ENCODE results near the gene POLR3H. TPM values are rescaled to one million over a fixed set of nuclear protein-coding genes. Genes with fewer than 3 reads are reported as not detected.
"Not testable (repeated sequence)": the region's sequence is repeated elsewhere in the genome, so short reads cannot be mapped to it uniquely, and the experiment has no call there.

Gene POLR3H, protein sequence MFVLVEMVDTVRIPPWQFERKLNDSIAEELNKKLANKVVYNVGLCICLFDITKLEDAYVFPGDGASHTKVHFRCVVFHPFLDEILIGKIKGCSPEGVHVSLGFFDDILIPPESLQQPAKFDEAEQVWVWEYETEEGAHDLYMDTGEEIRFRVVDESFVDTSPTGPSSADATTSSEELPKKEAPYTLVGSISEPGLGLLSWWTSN
- polyA plus RNA-seq (28.0 and 35.8 TPM in 2 replicates), polyA minus RNA-seq (25.8 and 27.0 TPM in 2 replicates)

DNA sequence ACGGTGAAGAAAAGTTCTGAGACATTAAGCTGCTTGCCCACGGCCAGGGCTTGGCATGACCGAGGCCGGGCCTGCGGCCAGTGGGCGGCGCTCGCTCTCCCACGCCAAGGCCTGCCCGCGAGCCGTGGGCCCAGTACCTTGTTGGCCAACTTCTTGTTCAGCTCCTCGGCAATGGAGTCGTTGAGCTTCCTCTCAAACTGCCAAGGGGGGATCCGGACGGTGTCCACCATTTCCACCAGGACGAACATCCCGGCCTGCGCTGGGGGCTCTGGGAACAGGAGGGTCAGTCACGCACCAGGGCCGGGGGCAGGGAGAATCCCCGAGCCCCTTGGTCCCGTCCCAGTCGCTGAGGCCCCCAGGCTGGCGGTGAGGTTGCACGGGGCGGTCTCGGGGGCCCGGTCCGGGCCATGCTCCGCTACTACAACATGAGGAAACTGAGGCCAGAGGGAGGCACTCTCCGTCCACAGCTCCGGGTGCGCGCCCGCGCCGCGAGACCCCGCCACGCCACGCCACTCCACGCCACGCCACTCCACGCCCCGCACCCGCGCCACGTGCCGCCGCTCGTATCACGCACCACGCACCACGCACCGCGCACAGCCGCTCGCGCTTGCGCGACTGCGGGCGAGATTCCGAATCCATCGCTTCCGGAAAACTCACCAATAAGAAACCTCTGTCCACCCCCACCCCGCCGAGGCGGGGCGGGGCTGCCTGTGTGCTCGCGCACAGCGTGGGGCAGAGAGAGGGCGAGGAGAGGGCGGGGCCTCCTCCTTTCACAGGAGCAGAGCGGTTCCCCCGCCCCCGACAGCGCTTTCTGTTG lies at the start of gene POLR3H:
Gene POLR3H, minus strand, starts transcription at position 617 of the 817 bp plus-strand sequence. Its CDS starts 369 bp downstream, at position 248.
- Histone ChIP-seq H4K20me1 (ENCODE audit: insufficient read depth) (no peaks in the 10 kb centered on the region), H3K9ac (ENCODE audit: low read length) (peak within 1 kb of the TSS; percentile 79), H3K4me3 (ENCODE audit: low read length) (peak within 1 kb of the TSS; percentile 99), H3F3A (ENCODE audit: insufficient read depth, low read length, poor library complexity, severe bottlenecking) (no peaks in the 10 kb centered on the region), H2AFZ (ENCODE audit: low read depth, low read length) (peak within 1 kb of the TSS; percentile 40), H3K27me3 (ENCODE audit: insufficient read depth, low read depth, low read length) (no peaks in the 10 kb centered on the region), H3K79me2 (replicated peaks; ENCODE audit: insufficient read depth, low read length) (peaks cover 25% of the 10 kb centered on the region), H3K27ac (ENCODE audit: low read length) (peak within 1 kb of the TSS; percentile 76), H3K36me3 (ENCODE audit: insufficient read depth, low read length) (no peaks in the 10 kb centered on the region), H3K9me3 (ENCODE audit: low read length) (no peaks in the 10 kb centered on the region), H3K4me2 (ENCODE audit: low read length) (peak within 1 kb of the TSS; percentile 94), H3K9me2 (ENCODE audit: insufficient read depth, low read length) (no peaks in the 10 kb centered on the region)
- peak; percentile 99 for TF ChIP-seq MXI1 (conservative IDR thresholded peaks at IDR 0.05; ENCODE audit: poor library complexity, severe bottlenecking)
- TF ChIP-seq, protein P1, sequence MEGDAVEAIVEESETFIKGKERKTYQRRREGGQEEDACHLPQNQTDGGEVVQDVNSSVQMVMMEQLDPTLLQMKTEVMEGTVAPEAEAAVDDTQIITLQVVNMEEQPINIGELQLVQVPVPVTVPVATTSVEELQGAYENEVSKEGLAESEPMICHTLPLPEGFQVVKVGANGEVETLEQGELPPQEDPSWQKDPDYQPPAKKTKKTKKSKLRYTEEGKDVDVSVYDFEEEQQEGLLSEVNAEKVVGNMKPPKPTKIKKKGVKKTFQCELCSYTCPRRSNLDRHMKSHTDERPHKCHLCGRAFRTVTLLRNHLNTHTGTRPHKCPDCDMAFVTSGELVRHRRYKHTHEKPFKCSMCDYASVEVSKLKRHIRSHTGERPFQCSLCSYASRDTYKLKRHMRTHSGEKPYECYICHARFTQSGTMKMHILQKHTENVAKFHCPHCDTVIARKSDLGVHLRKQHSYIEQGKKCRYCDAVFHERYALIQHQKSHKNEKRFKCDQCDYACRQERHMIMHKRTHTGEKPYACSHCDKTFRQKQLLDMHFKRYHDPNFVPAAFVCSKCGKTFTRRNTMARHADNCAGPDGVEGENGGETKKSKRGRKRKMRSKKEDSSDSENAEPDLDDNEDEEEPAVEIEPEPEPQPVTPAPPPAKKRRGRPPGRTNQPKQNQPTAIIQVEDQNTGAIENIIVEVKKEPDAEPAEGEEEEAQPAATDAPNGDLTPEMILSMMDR (IDR thresholded peaks at IDR 0.05; ENCODE audit: poor library complexity, severe bottlenecking): peak; percentile 61
- TF ChIP-seq TAF1 (IDR thresholded peaks at IDR 0.05; ENCODE audit: low read depth): peak; percentile 32
- TF ChIP-seq EZH2 (IDR thresholded peaks at IDR 0.05; ENCODE audit: borderline replicate concordance, insufficient read depth, low read length, poor library complexity, severe bottlenecking): no peak
- peak; percentile 57 for TF ChIP-seq POLR2AphosphoS5 (IDR thresholded peaks at IDR 0.05)
- TF ChIP-seq SMC3 (conservative IDR thresholded peaks at IDR 0.05; ENCODE audit: poor library complexity): peak; percentile 75
- TF ChIP-seq EP300 (conservative IDR thresholded peaks at IDR 0.05; ENCODE audit: poor library complexity, severe bottlenecking): peak; percentile 66
- TF ChIP-seq, protein P2, sequence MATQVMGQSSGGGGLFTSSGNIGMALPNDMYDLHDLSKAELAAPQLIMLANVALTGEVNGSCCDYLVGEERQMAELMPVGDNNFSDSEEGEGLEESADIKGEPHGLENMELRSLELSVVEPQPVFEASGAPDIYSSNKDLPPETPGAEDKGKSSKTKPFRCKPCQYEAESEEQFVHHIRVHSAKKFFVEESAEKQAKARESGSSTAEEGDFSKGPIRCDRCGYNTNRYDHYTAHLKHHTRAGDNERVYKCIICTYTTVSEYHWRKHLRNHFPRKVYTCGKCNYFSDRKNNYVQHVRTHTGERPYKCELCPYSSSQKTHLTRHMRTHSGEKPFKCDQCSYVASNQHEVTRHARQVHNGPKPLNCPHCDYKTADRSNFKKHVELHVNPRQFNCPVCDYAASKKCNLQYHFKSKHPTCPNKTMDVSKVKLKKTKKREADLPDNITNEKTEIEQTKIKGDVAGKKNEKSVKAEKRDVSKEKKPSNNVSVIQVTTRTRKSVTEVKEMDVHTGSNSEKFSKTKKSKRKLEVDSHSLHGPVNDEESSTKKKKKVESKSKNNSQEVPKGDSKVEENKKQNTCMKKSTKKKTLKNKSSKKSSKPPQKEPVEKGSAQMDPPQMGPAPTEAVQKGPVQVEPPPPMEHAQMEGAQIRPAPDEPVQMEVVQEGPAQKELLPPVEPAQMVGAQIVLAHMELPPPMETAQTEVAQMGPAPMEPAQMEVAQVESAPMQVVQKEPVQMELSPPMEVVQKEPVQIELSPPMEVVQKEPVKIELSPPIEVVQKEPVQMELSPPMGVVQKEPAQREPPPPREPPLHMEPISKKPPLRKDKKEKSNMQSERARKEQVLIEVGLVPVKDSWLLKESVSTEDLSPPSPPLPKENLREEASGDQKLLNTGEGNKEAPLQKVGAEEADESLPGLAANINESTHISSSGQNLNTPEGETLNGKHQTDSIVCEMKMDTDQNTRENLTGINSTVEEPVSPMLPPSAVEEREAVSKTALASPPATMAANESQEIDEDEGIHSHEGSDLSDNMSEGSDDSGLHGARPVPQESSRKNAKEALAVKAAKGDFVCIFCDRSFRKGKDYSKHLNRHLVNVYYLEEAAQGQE (IDR thresholded peaks at IDR 0.05; ENCODE audit: borderline replicate concordance): peak; percentile 24
- TF ChIP-seq RAD21 (conservative IDR thresholded peaks at IDR 0.05): peak; percentile 57

DNA sequence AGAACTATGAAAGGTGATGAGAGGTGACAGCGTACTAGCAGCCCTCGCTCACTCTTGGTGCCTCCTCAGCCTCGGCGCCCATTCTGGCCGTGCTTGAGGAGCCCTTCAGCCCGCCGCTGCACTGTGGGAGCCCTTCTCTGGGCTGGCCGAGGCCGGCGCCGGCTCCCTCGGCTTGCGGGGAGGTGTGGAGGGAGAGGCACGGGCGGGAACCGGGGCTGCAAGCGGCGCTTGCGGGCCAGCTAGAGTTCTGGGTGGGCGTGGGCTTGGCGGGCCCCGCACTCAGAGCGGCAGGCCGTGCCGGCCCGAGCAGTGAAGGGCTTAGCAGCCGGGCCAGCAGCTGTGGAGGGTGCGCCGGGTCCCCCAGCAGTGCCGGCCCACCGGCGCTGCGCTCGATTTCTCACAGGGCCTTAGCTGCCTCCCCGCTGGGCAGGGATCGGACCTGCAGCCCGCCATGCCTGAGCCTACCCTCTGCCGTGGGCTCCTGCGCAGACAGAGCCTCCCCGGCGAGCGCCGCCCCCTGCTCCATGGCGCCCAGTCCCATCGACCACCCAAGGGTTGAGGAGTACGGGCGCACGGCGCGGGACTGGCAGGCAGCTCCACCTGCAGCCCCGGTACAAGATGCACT lies 49.2 kb upstream of the POLR3H start:
- not testable (repeated sequence) for H3F3A ChIP-seq (ENCODE audit: insufficient read depth, low read length, poor library complexity, severe bottlenecking); H3K9me2 ChIP-seq (ENCODE audit: insufficient read depth, low read length); H3K4me3 ChIP-seq (ENCODE audit: low read length); H3K27ac ChIP-seq (ENCODE audit: low read length); H3K36me3 ChIP-seq (ENCODE audit: insufficient read depth, low read length); H2AFZ ChIP-seq (ENCODE audit: low read depth, low read length); H3K4me2 ChIP-seq (ENCODE audit: low read length); H3K9ac ChIP-seq (ENCODE audit: low read length); H3K9me3 ChIP-seq (ENCODE audit: low read length); H3K27me3 ChIP-seq (ENCODE audit: insufficient read depth, low read depth, low read length); H3K79me2 ChIP-seq (replicated peaks; ENCODE audit: insufficient read depth, low read length); H4K20me1 ChIP-seq (ENCODE audit: insufficient read depth)

Measured in neural cell (in vitro differentiated cells).